HG02798 (cell line): ENCODE data around the gene ATP2C1.
"Not testable (repeated sequence)": the region's sequence is repeated elsewhere in the genome, so short reads cannot be mapped to it uniquely, and the experiment has no call there.

Experiments
- ATAC-seq: cut with Tn5 transposase; IDR thresholded peaks from one replicate; pipeline ENCODE4 v1.9.1; 2021; ENCODE audit warnings: mild to moderate bottlenecking; ENCODE audit not compliant: unreplicated experiment, poor library complexity

Gene ATP2C1

DNA sequence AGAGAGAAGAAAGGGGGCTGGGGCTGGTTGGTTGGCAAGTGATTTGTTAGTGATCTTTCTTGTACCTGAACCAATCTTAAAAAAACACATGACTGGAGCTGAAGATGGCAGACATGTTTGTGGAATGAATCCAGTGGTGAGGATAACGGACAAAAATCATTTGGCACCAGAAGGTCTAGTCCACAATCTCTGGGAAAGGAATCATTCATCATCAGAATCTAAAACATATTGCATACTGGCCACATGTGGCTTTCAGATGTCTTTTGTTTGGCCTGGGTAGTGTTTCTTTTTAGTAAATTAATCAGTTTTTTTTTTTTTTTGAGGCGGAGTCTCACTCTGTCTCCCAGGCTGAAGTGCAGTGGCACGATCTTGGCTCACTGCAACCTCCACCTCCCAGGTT lies 137.8 kb downstream of the ATP2C1 start:
- no peak for ATAC-seq

DNA sequence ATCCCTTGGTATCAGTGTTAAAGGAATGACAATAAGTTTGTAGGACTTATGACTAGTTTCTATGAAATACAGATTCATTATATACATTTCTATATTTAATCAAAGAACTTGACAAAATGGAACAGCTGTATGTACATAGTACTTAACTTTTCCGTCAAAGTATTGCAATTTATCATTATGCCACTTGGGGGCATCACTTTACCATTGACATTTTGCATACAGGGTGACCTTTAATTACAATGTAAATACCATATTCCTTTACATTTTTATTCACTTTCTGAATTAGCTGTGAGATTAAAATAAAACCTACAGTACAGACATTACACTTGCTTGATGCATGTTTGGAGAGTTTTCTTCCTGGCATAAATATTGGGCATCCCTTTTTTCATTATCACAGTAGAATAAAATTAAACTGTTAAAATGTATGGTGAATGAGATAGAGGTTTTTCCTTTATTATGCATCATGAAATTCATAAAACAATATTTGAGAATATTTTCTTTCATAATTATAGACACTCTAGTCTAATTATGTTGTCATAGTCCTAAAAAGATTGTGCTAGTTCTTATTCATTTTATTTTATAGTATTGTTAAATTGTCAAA lies 139.7 kb downstream of the ATP2C1 start:
- ATAC-seq, result peak; percentile 66

DNA sequence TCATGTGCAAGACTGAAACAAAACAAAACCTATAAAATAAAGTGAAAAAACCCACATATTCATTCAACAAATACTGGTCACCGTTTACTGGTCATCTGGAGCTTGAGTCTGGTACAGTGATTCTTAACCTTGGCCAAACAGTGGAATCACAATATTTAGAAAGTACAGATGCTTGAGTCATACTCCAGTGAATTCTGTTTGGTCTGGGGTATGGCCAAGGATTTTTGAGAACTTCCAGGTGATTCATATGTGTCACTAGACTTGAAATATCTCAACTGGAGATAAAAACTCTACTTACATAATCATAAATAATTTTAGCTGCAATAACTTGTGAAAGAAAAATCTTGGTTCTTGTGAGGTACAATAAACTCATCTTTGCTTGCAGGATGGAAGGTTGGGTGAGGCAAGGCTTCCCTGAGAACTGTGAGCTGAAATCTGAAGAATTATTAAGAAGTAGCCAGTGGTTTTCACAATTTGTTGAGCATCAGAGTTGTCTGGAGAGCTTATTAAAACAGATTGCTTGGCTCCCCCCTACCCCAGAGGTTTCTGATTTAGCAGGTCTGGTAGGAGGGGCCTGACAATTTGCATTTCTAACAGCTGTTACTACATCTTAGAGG lies 142.4 kb downstream of the ATP2C1 start:
- ATAC-seq, result no peak

DNA sequence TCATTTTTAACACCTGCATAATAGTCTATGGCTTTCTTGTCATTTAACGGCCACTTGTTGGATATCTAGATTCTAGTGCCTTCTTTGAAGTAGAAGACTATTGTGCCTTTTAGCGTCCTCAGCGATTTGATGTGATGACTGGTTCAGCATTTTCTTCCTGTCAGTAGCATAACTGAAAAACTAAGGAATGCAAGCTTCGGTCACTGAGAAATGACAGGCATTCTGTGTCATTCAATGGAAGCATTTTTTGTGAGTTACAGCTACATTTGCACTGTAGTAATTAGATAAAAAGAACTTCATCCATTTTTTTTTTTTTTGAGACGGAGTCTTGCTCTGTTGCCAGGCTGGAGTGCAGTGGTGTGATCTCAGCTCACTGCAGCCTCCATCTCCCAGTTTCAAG lies 143.1 kb downstream of the ATP2C1 start:
- ATAC-seq, result no peak

DNA sequence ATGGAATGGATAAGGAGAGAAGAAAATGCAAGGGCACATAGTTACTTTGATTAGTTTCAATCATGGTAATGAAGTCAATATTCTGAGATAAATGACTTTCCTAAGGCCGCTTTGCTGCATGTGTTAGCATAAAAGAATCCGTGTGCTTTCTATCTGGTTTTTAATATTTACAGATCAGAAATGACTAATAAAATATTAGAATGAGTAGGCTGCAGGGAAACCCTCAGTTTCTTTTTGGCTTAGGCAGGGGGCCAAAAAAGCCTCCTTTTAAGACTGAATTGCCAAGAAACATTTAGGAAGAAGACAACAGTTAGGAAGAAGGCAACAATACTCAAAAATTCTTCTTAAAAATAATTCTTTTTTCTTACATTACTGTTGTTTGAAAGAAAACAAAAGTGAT lies 144.4 kb downstream of the ATP2C1 start:
- ATAC-seq, result no peak

DNA sequence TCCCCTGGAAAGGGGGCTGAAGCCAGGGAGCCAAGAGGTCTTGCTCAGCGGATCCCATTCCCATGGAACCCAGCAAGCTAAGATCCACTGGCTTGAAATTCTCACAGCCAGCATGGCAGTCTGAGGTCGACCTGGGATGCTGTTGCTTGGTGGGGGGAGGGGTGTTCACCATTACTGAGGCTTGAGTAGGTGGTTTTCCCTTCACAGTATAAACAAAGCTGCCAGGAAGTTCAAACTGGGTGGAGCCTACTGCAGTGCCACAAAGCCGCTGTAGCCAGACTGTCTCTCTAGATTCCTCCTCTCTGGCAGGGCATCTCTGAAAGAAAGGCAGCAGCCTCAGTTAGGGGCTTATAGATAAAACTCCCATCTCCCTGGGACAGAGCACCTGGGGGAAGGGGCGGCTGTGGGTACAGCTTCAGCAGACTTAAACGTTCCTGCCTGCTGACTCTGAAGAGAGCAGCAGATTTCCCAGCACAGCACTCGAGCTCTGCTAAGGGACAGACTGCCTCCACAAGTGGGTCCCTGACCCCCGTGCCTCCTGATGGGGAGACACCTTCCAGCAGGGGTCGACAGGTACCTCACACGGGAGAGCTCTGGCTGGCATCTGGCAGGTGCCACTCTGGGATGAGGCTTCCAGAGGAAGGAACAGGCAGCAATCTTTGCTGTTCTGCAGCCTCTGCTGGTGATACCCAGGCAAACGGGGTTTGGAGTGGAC lies 148.5 kb downstream of the ATP2C1 start:
- ATAC-seq, result not testable (repeated sequence)

DNA sequence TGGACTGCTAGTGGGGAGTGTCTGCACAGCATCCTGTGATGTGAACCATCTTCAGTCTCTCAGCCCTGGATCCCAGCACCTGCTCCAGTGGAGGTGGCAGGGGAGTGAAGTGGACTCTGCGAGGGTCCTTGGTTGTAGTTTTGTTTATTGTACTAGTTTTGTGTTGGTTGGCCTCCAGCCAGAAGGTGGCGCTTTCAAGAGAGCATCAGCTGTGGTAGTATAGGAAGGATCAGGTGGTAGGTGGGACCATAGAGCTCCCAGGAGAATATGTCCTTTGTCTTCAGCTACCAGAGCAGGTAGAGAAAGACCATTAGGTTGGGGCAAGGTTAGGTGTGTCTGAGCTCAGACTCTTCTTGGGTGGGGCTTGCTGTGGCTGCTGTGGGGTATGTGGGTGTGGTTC lies 153.7 kb downstream of the ATP2C1 start:
- no peak for ATAC-seq

DNA sequence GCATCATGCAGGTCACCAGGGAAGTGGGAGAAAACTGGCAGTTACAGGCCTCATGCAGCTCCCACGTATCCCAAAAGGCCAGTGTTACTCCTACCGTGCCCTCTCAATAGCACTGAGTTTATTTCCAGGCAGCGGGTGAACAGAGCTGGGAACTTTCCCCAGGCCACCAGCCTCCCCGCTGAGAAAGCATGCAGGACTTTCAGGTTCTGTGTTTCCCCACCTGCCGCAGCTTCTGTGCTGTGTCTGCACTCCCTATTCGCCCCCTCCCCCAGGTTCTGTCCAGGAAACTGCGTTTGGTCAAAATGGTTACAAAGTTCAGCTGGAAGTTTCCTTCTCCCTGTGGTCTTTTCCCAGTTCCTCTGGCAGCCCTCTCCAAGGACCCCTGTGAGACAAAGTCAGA lies 154.1 kb downstream of the ATP2C1 start:
- ATAC-seq, result no peak

DNA sequence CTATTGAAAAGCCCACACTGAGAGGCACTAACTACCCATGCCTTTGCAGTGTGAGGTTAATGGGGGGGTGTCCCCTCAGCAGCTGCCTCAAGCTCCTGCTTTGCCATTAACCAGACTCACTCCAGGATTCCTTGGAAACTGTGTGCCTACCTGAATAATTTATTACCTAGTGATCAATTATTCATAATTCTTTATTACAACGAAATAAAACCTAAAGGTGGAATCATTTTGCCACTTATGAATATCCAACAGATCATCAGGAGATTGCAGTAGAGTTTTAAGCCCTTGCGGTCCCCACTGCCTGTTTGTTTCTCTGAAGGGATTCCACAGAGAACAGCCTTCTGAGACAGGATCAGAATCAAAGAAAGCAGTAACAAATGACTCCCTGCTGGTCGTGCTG lies 156.1 kb downstream of the ATP2C1 start:
- no peak for ATAC-seq

DNA sequence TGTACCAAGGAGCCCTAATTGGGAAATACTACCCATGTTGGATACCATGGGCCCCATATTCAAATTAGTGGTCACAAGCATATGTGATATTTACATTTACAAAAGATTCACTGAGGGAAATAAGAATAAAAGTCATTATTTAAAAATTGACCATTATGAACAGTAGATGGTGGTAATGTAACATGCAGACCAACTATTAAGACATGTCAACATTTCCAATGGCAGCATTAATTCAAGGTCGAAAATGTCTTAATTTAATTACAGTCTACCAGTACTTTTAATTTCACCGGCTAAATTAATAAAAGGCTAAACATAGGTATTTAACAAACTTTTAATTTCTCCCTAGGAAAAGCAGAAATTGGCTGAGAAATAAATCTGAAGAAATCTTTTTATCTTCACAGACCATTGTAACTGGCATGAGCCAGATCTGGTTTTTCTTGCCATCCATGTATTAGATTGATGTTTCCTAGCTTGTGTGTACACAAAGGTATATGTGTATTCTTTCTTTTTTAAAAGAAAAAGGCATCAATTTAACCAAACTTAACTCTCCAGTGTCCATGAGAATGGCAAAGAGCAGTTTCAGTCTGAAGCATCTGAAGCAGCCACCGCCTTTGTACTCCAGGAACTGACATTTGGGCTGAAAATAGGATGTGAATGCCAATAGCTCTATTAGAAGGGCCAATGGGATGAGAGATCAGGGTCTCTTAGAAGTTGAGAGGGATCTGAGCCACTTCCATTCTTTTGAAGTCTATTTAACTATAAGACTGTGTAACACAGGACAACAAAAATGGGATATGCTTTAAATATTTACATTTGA lies 159.4 kb downstream of the ATP2C1 start:
- no peak for ATAC-seq
